GM19023 (cell line): ENCODE measurements around the gene GNE.

Experiments used
- ATAC-seq: cut with Tn5 transposase; IDR thresholded peaks from one replicate; pipeline ENCODE4 v1.9.1; 2021; ENCODE audit warnings: mild to moderate bottlenecking, moderate library complexity; ENCODE audit not compliant: unreplicated experiment

GNE gene

GRCh38 chr9:36169708-36170107 lies 88.5 kb downstream of the GNE start:
- ATAC-seq, result no peak

GRCh38 chr9:36169166-36169565 lies 89.1 kb downstream of the GNE start, which contains the start of gene CCIN:
Gene CCIN, plus strand, starts transcription at chr9:36169388. Its CDS starts 115 bp downstream, at chr9:36169503.
- no peak for ATAC-seq

- peak; percentile 85 for ATAC-seq
Observed at GRCh38 chr9:36166168-36166927, 91.9 kb downstream of the GNE start.

GRCh38 chr9:36165826-36166167 lies 92.5 kb downstream of the GNE start:
- no peak for ATAC-seq

- ATAC-seq, result no peak
Observed at GRCh38 chr9:36164989-36165388, 93.3 kb downstream of the GNE start.
